OCI-LY1 (cell line): Measurements from ENCODE around the gene ZNF770.
"Not testable (repeated sequence)": the region's sequence is repeated elsewhere in the genome, so short reads cannot be mapped to it uniquely, and the experiment has no call there.

Source experiments
- EZH2 ChIP-seq: fragments of 200-600 bp; sonication (generic), shearing (Covaris generic); IDR thresholded peaks from 2 replicates; pipeline ENCODE4 v1.8.0; 2017; ENCODE audit warnings: borderline replicate concordance, mixed run types, mild to moderate bottlenecking, antibody characterized with exemption, low read length, moderate library complexity, mixed read lengths
- TF ChIP-seq, protein P1 (sequence below): fragments of 200-600 bp; sonication (generic), shearing (Covaris generic); IDR thresholded peaks from 2 replicates; pipeline ENCODE4 v1.5.1; 2017; ENCODE audit warnings: mild to moderate bottlenecking, antibody characterized with exemption, low read length, moderate library complexity, mixed read lengths

- not testable (repeated sequence) for TF ChIP-seq EZH2
- TF ChIP-seq, protein P1, sequence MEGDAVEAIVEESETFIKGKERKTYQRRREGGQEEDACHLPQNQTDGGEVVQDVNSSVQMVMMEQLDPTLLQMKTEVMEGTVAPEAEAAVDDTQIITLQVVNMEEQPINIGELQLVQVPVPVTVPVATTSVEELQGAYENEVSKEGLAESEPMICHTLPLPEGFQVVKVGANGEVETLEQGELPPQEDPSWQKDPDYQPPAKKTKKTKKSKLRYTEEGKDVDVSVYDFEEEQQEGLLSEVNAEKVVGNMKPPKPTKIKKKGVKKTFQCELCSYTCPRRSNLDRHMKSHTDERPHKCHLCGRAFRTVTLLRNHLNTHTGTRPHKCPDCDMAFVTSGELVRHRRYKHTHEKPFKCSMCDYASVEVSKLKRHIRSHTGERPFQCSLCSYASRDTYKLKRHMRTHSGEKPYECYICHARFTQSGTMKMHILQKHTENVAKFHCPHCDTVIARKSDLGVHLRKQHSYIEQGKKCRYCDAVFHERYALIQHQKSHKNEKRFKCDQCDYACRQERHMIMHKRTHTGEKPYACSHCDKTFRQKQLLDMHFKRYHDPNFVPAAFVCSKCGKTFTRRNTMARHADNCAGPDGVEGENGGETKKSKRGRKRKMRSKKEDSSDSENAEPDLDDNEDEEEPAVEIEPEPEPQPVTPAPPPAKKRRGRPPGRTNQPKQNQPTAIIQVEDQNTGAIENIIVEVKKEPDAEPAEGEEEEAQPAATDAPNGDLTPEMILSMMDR = not testable (repeated sequence)
These were observed 44.8 kb downstream of the ZNF770 start for GRCh38 chr15:34943264-34943663.
